Measurements from ENCODE around the gene SAC3D1.
"Not testable (repeated sequence)": the region's sequence is repeated elsewhere in the genome, so short reads cannot be mapped to it uniquely, and the experiment has no call there.

The SAC3D1 gene

GRCh38 chr11:65040847-65041622, at the start of gene SAC3D1:
Gene SAC3D1, plus strand, starts transcription at chr11:65041210. Its CDS starts 83 bp downstream, at chr11:65041293.
- DNase-seq (ENCODE audit: low read depth in 1 of 2, low spot score in 1 of 2): peak; percentile 73 to 76

GRCh38 chr11:64994318-64994717, 46.7 kb upstream of the SAC3D1 start:
- no peak for DNase-seq (ENCODE audit: low read depth in 1 of 2, low spot score in 1 of 2)

GRCh38 chr11:64996327-64996709, 44.7 kb upstream of the SAC3D1 start:
- DNase-seq (ENCODE audit: low read depth in 1 of 2, low spot score in 1 of 2): no peak

- DNase-seq (ENCODE audit: low read depth in 1 of 2, low spot score in 1 of 2): no peak
Measured at GRCh38 chr11:64996710-64997380, 44.2 kb upstream of the SAC3D1 start, which contains the start of gene BATF2. Gene BATF2, minus strand, starts transcription at chr11:64996971. Its CDS starts 57 bp downstream, at chr11:64996914.

DNA sequence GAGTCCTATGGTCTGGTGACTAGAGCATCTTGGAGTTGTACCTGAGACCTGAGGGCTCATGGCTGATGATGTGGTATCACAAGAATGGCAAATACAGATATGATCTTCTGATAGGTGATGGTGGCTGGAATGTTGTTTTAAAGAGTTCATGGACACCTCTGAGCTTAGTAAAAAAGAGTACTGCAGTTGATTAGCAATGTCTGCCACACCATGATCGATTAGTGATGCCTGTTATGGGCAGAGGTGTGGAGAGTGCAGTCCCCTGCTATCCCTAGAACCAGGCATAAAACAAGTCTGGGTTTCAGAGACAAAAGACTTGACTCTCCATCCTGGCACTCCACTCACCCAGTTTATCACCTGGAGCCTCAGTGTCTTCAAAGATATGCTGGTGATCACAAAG, 42.9 kb upstream of the SAC3D1 start:
- DNase-seq (ENCODE audit: low read depth in 1 of 2, low spot score in 1 of 2): no peak

DNA sequence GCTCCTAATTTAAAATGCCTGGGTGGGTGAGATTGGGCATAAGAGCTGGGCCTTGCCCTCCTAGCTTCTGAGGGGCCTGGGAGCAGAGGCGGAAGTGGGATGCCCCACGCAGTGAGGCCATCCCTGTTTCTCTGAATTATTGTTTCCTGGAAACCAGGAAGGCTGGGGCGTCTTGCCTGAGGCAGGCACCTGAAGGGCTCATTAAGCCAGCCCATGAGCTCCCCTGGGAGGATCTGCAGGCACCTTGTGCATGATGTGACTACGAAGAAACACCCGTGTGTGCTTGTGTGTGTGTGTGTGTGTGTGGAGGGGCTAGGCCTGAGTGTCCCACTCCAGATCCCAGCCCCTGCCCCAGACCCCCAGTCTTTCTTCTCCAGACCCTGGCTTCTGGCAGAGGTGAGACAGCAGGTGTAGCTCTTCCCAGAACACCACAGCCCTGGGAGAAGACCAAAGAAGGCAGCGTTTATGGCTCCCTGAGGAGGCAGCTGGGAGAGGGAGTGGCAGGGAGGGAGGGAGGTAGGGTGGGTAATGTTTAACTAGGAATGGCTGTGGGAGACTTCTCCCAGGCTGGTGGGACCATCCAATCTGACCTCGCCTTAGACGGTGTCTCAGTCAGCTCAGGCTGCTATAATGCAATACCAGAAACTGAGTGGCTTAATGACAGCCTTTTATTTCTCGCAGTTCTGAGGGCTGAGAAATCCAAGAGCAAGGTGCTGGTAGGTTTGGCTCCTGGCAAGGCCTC, 42.1 kb upstream of the SAC3D1 start:
- DNase-seq (ENCODE audit: low read depth in 1 of 2, low spot score in 1 of 2): no peak

DNA sequence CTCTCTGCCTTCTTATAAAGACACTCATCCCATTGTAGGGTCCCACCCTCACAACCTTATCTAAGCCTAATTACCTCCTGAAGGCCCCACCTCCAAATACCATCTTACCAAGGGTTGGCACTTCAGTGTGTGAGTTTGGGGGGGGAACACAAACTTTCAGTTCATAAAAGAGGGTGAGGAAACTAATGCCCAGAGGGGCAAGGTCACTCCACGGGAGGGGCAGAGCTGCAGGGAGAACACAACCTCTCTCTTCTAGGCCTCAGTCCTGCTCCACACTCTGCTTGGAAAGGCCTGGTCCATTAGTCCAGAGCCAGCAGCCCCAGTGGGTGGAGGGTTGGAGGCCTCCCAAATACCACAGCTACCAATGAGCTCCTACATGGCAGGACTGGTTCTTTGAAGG, 41.5 kb upstream of the SAC3D1 start:
- no peak for DNase-seq (ENCODE audit: low read depth in 1 of 2, low spot score in 1 of 2)

GRCh38 chr11:65002706-65003105, 38.3 kb upstream of the SAC3D1 start:
- no peak for DNase-seq (ENCODE audit: low read depth in 1 of 2, low spot score in 1 of 2)

DNA sequence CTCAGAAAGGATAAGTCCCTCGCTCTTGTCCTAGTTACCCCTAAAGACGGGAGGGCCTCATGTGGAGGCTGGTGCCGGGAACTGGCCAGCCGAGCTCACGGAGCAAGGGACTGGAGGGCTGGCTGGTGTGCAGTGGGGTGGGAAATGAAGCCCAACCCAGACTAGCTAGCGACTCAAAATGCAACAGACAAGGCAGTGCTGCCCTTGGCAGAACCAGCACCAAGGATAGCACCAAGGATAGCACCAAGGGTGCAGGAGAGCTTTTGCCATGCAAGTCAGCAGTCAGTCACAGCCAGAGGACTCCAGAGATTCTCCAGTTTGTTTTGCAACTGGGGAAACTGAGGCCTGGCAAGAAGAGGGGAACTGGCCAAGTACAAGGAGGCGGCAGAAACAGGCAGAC, 37.7 kb upstream of the SAC3D1 start:
- DNase-seq (ENCODE audit: low read depth in 1 of 2, low spot score in 1 of 2): no peak

- not testable (repeated sequence) for DNase-seq (ENCODE audit: low read depth in 1 of 2, low spot score in 1 of 2)
Measured at GRCh38 chr11:65003968-65004367, 37.0 kb upstream of the SAC3D1 start.

DNA sequence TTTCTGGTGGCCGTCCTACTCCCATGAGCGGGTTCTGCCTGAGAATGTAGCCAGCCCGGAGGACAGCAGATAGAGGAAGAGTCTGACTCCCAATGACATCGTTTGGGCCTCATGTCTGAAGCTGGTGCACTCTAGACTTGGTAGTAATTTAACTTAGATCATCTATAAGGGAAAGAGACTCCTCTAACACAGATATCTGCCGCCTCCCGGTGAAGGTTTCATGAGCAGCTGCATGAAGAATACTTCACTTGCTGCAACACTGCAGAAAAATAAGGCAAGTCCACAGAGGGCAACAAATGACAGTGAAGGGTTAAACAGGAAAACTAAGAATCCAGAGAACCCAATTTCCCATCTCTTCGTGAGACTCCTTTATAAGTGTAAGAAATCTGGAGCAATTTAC, 33.0 kb upstream of the SAC3D1 start:
- no peak for DNase-seq (ENCODE audit: low read depth in 1 of 2, low spot score in 1 of 2)

- no peak for DNase-seq (ENCODE audit: low read depth in 1 of 2, low spot score in 1 of 2)
Measured at GRCh38 chr11:65008873-65009272, 32.1 kb upstream of the SAC3D1 start.

DNA sequence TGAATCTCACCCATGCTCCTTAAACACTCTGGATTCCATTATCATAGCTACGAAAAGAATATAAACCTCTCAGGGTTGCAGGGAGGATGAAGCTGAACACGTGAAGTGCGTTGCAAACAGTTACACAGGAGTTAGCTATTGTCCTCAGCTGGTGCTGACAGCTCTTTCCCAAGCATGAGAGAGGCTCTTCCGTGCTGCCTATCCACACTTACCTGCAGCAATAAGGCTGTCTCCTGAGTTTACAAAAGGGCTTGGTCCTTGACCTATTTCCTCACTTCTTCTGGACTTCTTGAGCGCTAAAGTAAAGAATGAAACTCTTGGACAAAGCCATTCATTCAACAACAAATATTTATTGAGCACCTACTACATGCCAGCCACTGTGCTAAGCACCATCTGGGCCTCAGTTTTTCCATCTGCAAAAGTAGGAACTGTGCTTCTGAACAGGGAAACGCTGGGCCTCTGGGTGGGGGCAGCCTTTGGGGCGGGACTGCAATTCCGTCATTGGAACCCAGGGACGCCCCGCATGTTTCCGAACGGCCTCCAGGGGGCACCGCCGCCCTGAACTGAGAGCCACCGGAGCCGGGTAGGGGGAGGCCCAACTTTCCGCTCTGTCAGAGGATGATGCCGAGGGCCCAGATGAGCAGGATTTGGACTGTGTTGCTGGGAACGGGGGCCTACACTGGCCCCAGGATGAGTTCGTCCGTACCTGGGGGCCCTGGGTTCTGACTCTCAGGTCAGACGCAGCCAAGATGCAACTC, 27.7 kb upstream of the SAC3D1 start:
- peak; percentile 75 to 82 for DNase-seq (ENCODE audit: low read depth in 1 of 2, low spot score in 1 of 2)

DNA sequence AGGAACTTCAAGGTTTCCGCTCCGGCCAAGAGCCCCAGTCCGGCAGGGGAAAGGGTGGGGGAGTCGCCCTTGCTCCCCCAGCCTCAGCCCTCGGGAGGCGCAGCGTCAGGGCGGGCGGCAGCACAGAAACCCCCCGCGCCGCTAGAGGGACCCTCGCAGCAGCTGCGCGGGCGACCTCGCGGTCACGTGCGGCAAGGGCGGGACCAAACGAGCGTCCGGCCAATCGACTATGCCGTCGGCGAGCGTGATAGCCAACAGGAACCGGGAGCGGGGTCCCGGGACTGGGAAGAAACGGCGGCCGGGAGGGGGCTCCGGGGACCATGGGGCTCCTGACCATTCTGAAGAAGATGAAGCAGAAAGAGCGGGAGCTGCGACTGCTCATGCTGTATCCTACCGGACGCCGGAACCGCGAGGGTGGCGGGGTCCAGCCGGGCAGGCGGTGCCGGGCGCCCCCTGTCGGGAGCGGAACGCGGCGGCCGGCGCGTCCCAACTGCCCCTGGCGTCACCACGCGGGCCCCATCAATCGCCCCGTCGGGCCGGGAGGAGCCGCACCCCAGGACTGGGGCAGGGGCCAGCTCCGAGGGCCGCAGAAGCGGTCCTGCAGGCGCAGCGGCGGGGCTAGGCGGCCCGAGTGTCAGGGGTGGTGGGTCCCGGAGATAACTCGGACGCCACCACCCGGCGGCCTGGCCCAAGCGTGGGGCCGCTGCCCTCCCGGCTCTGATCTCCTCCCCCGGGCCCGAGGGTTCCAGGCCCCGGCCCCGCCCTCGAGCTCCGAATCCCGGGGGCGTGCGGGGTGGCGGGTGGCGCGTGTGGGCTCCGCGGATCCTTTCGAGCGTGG, 26.9 kb upstream of the SAC3D1 start, which contains the start of gene ARL2:
Gene ARL2, plus strand, starts transcription at position 273 of the 838 bp plus-strand sequence. Its CDS starts 48 bp downstream, at position 321.
- peak; percentile 61 to 78 for DNase-seq (ENCODE audit: low read depth in 1 of 2, low spot score in 1 of 2)

GRCh38 chr11:65014726-65015227, 26.2 kb upstream of the SAC3D1 start:
- no peak for DNase-seq (ENCODE audit: low read depth in 1 of 2, low spot score in 1 of 2)

DNA sequence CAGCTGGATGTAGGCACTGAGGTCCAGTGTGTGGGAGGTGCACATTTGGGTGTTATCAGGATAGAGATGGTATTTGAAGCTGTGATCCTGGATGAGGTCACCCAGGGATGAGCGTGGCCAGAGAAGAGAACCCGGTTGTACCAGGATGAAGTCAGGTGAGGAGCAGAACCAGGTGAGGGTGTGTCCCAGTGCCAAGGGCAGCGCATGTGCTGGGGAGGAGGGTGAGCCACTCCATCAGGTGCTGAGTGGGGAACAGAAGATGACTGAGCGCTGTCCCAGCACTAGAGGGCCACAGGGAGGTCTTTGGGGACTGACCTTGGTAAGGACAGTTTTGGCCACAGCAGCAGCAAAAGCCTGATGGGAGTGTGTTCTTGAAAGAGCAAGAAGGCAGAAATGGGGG, 24.3 kb upstream of the SAC3D1 start:
- DNase-seq (ENCODE audit: low read depth in 1 of 2, low spot score in 1 of 2): no peak

DNA sequence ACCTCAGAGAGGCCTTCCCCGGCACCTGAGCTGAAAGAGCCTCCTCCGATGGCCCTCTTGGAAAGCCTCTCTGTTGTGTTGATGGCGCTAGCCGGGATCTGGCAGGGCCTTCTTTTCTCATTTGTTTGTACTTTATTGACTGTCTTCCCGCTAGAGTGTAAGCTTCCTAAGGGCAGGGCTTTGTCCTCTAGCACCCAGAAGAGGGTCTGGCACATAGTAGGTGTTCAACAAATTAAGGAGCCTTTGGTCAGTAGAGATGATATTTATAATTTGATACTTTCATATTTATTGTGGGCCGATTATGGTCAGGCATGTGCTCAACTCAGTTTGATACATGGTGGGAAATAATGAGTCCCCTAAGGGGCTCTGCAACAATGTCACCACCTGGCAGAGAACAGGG, 23.1 kb upstream of the SAC3D1 start:
- no peak for DNase-seq (ENCODE audit: low read depth in 1 of 2, low spot score in 1 of 2)

DNA sequence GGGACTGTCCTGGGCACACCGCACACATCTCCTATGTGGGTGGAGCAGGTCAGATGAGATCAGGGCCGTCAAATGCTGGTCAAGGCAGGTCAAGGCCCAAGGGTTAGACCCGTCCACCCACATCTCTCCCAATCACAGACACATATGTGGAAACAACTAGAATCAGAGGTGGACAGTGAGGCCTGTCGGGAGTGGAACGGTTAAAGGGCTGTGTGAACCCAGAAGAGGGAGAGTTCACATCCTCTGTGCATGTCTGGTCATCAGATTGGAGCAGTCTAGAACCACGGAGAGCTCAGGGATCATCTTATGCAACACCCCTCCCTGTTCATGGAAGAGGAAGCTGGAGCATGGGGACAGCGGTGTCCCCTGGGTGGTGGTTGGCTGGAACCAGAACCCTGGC, 21.2 kb upstream of the SAC3D1 start:
- DNase-seq (ENCODE audit: low read depth in 1 of 2, low spot score in 1 of 2): no peak

DNA sequence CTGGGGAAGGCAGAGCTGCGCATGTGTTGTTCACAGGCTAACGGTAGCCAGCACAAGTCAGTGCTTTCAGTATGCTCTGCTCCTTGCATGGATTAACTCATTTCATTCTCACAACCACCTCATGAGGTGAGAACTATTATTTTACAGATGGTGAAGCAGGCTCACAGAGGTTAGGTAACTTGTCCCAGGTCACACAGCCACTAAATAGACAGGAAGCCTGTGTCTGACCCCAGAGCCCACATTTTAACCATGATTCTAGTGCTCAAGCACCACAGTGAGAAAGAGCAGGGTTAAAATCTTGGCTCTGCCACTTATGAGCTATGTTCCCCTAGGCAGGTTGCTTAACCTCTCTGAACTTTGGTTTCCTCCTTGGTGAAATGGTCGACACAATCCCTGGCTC, 20.0 kb upstream of the SAC3D1 start:
- DNase-seq (ENCODE audit: low read depth in 1 of 2, low spot score in 1 of 2): no peak

DNA sequence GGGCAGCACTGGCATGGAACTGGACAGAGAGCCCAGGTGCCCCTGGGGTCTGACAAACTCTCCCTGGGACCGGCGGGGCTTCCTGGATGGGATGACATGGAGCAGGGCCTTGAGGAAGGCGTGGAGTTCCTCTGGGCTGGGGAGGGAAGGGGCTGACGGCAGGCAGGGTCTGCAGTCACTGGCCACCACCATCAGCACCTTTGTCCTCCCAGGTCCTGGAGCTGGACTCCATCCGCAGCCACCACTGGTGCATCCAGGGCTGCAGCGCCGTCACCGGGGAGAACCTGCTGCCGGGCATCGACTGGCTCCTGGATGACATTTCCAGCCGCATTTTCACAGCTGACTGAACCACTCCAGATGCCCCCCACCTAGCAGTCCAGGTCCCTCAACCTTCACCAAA, 19.5 kb upstream of the SAC3D1 start:
- DNase-seq (ENCODE audit: low read depth in 1 of 2, low spot score in 1 of 2): no peak

Data from activated T-helper 1 cell treated with anti-CD3 and anti-CD28 coated beads, Interleukin-2, amount 50 U/mL, for 16 hours (primary cell).